ENCODE results near the gene PDE1C.

DNA sequence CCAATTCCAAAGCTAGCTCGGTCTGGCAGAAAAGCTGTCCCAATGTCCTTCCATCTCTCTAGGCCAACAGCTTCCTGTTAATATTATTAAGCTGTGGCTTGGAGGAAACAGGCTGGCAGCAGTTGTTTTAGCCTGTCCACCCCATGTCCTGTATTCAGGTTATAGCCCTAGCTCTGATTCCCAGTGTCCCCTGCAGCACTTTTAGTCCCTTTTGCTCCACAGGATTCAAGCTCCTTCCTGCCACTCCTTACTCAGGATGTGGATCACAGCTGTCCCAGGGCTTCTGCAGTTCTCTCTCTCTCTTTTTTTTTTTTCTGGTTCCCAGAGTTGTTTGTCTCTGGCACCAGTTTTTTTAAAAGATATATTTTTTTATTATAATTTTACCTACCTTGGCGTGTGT is 298.0 kb downstream of the PDE1C start:
- TF ChIP-seq, protein P1, sequence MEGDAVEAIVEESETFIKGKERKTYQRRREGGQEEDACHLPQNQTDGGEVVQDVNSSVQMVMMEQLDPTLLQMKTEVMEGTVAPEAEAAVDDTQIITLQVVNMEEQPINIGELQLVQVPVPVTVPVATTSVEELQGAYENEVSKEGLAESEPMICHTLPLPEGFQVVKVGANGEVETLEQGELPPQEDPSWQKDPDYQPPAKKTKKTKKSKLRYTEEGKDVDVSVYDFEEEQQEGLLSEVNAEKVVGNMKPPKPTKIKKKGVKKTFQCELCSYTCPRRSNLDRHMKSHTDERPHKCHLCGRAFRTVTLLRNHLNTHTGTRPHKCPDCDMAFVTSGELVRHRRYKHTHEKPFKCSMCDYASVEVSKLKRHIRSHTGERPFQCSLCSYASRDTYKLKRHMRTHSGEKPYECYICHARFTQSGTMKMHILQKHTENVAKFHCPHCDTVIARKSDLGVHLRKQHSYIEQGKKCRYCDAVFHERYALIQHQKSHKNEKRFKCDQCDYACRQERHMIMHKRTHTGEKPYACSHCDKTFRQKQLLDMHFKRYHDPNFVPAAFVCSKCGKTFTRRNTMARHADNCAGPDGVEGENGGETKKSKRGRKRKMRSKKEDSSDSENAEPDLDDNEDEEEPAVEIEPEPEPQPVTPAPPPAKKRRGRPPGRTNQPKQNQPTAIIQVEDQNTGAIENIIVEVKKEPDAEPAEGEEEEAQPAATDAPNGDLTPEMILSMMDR (IDR thresholded peaks at IDR 0.05), result no peak
- TF ChIP-seq EP300 (IDR thresholded peaks at IDR 0.05) (no peak), POLR2A (IDR thresholded peaks at IDR 0.05) (no peak)

Data from stomach (tissue), 4 donors.